Pancreas (tissue), 10 donors: ENCODE results near the gene SLC5A10. TPM values are rescaled to one million over a fixed set of nuclear protein-coding genes. Genes with fewer than 3 reads are reported as not detected.

Experiments
- ATAC-seq, 4 donors: fragments of 200-7000 bp; cut with Tn5 transposase; one replicate each; pipeline versions ENCODE4 v1.8.0 to v1.9.1; 2020; ENCODE audit warnings: mild to moderate bottlenecking in 4 of 4, moderate library complexity in 4 of 4
- DNase-seq, 6 donors: peaks; one replicate each; pipeline ENCODE4 v3.0.0-alpha.2; 2020
- FAIRE-seq: peaks from 2 replicates; lab custom pipeline; 2012; peaks lifted over from hg19 to GRCh38; lab: Jason Lieb, UNC
- H3K27ac ChIP-seq, 4 donors: fragments of 200-600 bp; sonication (generic); 1 replicate in 3 of 4; 2 replicates in 1 of 4; pipeline versions ENCODE4 v1.5.0 to v1.8.0; 2020
- H3K27me3 ChIP-seq, 4 donors: fragments of 200-600 bp; one replicate each; pipeline ENCODE4 v1.8.0; 2021
- H3K36me3 ChIP-seq, 3 donors: fragments of 200-600 bp; sonication (generic) in 1 of 3; one replicate each; pipeline versions ENCODE4 v1.5.0 to v1.8.0; 2020 to 2021
- H3K4me1 ChIP-seq, 3 donors: fragments of 200-600 bp; one replicate each; pipeline ENCODE4 v1.8.0; 2021
- H3K4me3 ChIP-seq, 4 donors: fragments of 200-600 bp; sonication (generic) in 2 of 4; one replicate each; pipeline versions ENCODE4 v1.5.0 to v1.8.0; 2020 to 2021
- H3K9me3 ChIP-seq, 4 donors: fragments of 200-600 bp; one replicate each; pipeline ENCODE4 v1.8.0; 2021
- WGBS, 2 donors: extraction: QIAGEN DNeasy Blood & Tissue Kit; methylation state at CpG; one replicate each; pipeline ENCODE4 v1.1.7; 2013; 5-methylcytosine and 5-hydroxymethylcytosine counted together
- intact Hi-C, 3 donors: fragments of 100-400 bp; cut with DNase I; formaldehyde crosslinking; loops; one replicate each; pipeline versions ENCODE4 v1.11.1 to v1.14.2; 2022
- polyA plus RNA-seq, 2 donors: library from polyadenylated mRNA; stranded (reverse); fragments of 200-250 nt; gene quantifications; one replicate each; pipeline ENCODE4 v1.2.3, GENCODE V29; 2013
- total RNA-seq, 6 donors: library from RNA; stranded (reverse); fragmentation: NEBNext Ultra II Directional in 4 of 6; extraction: Animal tissue kit (Norgen Biotek cat#: 25700) in 4 of 6; gene quantifications; one replicate each; pipeline versions ENCODE4 v1.2.1 to v1.2.4, GENCODE V29; 2021 to 2023
- TF ChIP-seq, protein P1 (sequence below), 4 donors: fragments of 200-600 bp; sonication (generic) in 3 of 4; IDR thresholded peaks; one replicate each; pipeline versions ENCODE4 v1.5.0 to v1.8.0; 2021; ENCODE audit warnings: antibody characterized with exemption in 4 of 4
- donor health status: healthy with polysubstance abuse.
- donor health status: DM: no; HTN: no; CAD: no; lungs with moderate emphysema.
- donor health status: DM: no; HTN: no; CAD: no.
- donor health status: control.
- donor health status: control.
- donor health status: Bipolar disorder and iron deficiency.
- donor health status: DM: yes; HTN: yes; CAD: no.
- donor health status: DM: no; HTN: no; CAD: no.
- donor health status: DM: no; HTN: no; CAD: no.
- donor health status: DM: yes; HTN: yes; CAD: no.

Gene SLC5A10
- total and polyA plus RNA-seq, 8 donors = 0.02 TPM; not detected in 7

DNA sequence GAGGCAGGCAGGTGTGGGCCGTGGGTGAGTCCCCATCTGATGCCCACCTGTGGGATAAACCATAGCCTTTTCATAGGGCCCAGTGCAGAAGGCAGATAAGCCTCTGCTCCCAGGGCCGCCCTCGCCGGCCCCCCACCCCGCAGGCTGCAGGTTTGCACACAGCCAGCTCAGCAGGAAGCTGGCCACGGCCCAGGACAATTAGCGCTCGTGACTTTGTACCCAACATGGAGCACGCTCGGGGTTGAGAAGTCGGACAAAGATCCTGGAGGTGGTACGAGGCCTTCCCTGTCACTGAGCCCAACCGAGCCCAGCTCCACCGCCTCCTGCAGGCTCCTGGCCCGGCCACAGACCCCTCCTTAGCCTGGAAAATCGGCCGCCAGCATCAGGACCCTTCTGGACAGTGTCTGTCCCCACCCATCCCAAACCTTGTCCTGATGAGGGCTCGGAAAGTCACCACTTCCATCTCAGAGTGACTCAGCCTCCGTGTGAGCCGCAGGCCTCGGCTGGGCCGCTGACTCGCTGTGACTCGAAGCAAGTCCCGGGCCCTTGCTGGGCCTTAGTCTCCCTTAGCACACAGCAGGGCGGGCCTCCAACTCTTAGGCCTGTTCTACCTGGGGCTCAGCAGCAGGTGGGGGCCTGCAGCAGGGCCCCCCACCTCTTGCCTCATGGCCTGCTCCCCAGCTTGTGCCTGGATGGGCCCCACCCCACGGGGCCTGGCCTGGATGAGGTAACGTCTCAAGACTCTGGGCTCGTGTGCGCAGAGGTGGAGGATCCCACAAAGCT is 29.9 kb downstream of the SLC5A10 start:
- FAIRE-seq (no peak), ATAC-seq (peak; percentile 62 to 85 (median 78)), DNase-seq (peak in 5 of 6 donors; percentile 51 to 75 (median 72))
- Histone ChIP-seq H3K27me3 (no peaks in the 10 kb centered on the region), H3K36me3 (peaks cover 0 to 15% (median 0%) of the 10 kb centered on the region in 3 donors), H3K9me3 (no peaks in the 10 kb centered on the region), H3K27ac (peak overlapping the region; percentile 52 to 78 (median 68)), H3K4me1 (no peaks in the 10 kb centered on the region), H3K4me3 (no peak overlapping the region)
- TF ChIP-seq, protein P1, sequence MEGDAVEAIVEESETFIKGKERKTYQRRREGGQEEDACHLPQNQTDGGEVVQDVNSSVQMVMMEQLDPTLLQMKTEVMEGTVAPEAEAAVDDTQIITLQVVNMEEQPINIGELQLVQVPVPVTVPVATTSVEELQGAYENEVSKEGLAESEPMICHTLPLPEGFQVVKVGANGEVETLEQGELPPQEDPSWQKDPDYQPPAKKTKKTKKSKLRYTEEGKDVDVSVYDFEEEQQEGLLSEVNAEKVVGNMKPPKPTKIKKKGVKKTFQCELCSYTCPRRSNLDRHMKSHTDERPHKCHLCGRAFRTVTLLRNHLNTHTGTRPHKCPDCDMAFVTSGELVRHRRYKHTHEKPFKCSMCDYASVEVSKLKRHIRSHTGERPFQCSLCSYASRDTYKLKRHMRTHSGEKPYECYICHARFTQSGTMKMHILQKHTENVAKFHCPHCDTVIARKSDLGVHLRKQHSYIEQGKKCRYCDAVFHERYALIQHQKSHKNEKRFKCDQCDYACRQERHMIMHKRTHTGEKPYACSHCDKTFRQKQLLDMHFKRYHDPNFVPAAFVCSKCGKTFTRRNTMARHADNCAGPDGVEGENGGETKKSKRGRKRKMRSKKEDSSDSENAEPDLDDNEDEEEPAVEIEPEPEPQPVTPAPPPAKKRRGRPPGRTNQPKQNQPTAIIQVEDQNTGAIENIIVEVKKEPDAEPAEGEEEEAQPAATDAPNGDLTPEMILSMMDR (IDR thresholded peaks at IDR 0.05) = no peak
- intact Hi-C loops = no loop called here
- WGBS, 2 donors = 63 to 68% methylated on average over 30 of the region's 30 CpGs

DNA sequence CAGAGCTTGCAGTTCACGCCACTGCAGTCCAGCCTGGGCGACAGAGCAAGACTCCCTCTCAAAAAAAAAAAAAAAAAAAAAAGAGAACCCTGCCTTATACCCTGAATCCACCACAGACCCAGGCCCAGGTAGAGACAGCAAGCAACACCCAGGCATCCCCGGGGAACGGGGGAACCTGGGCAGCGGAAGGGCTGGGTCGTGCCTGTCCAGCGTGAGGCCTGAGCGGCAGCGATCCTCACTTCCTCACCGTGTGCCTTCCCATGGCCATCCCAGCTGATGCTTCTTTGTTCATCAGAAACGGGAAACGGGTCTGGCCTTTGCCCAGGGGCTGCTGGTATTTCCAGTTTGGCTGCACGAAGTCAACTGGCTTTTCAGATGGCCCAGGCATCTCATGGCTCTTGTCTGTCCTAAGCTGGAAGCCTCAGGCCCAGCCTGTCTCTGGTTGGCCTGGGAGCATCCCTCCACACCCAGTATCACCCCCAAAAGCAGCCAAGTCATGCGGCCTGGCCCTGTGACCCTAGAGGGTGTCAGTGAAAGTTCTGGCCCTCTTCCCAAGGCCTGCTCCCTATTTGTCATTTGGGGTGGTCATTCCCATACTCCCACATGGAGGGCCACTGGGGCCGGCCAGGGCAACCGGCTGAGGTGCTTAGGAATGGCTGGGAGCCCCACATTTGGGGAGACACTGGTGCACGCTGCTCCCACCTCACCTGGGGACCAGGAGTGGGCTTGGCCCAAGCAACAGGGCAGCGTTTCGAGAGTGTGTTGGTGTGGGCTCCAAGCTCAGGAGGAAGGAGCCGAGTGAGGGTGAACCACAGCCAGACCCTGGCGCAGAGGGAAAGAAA is 32.5 kb downstream of the SLC5A10 start:
- 86 to 87% methylated on average over 21 of the region's 21 CpGs for WGBS, 2 donors
- H3K27ac ChIP-seq = peak overlapping the region; percentile 46 to 80 (median 59)
- H3K9me3 ChIP-seq = no peaks in the 10 kb centered on the region

DNA sequence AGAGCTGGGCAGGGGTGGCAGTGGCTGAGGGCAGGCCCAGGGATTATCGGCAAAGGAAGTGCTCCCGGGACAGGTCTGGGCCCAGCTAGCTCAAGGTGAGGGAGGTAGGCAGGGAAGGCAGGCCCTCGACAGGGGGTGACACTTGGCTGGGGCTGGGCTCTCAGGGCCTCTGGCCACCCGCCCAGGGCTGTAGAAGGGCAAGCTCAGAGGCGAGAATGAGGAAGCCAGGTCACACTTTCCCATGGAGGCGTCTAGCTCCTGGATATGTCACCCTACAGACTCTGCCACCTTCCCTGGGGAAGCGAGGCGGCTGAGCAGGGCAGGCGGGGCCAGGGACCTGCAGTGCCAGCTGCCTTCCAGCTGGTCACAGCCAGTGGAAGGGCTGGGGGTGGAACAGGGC is 33.5 kb downstream of the SLC5A10 start:
- DNase-seq (peak in 4 of 6 donors; percentile 43 to 65 (median 60)), ATAC-seq (peak; percentile 22 to 52 (median 44)), FAIRE-seq (no peak)
- TF ChIP-seq, protein P1 (IDR thresholded peaks at IDR 0.05) = no peak
- no peaks in the 10 kb centered on the region for H3K27me3 ChIP-seq
- H3K4me3 ChIP-seq = no peak overlapping the region
- no peaks in the 10 kb centered on the region for H3K36me3 ChIP-seq
- WGBS, 2 donors = 67 to 77% methylated on average over 9 of the region's 9 CpGs
- no peaks in the 10 kb centered on the region for H3K9me3 ChIP-seq
- H3K4me1 ChIP-seq = peaks cover 0 to 8% (median 0%) of the 10 kb centered on the region in 3 donors
- intact Hi-C loops = no loop called here
- H3K27ac ChIP-seq = peak overlapping the region; percentile 46 to 80 (median 59)

More for the DNA sequence above, 32.5 kb downstream of the SLC5A10 start:
- TF ChIP-seq, protein P1 (IDR thresholded peaks at IDR 0.05) = no peak
- intact Hi-C loops = no loop called here
- H3K36me3 ChIP-seq = no peaks in the 10 kb centered on the region
- no peak overlapping the region for H3K4me3 ChIP-seq
- FAIRE-seq (no peak), ATAC-seq (no peak), DNase-seq (peak in 1 of 6 donors; percentile 37)
- H3K4me1 ChIP-seq = peaks cover 0 to 8% (median 0%) of the 10 kb centered on the region in 3 donors
- H3K27me3 ChIP-seq = no peaks in the 10 kb centered on the region

- Histone ChIP-seq H3K4me1 (peaks cover 0 to 8% (median 0%) of the 10 kb centered on the region in 3 donors), H3K36me3 (no peaks in the 10 kb centered on the region), H3K9me3 (no peaks in the 10 kb centered on the region), H3K27me3 (no peaks in the 10 kb centered on the region), H3K4me3 (no peak overlapping the region), H3K27ac (peak overlapping the region in 2 of 4 donors; percentile 67 to 80)
- DNase-seq = peak in 1 of 6 donors; percentile 45
- TF ChIP-seq, protein P1 (IDR thresholded peaks at IDR 0.05) = no peak
- FAIRE-seq = no peak
- intact Hi-C loops = no loop called here
- no peak for ATAC-seq
- WGBS, 2 donors = 91 to 92% methylated on average over 21 of the region's 21 CpGs
These were observed 34.7 kb downstream of the SLC5A10 start for GRCh38 chr17:18986541-18987229.
